ENCODE results near the gene WDFY4. TPM values are rescaled to one million over a fixed set of nuclear protein-coding genes. Genes with fewer than 3 reads are reported as not detected.

Gene WDFY4
- total RNA-seq, 1 experiment from 2014 or later, result 0.23 TPM

GRCh38 chr10:48799341-48800006 is 114.8 kb downstream of the WDFY4 start:
- ATAC-seq (no peak), DNase-seq (ENCODE audit: low read depth, low spot score) (no peak)
- ChIA-PET CTCF (no interaction called here), POLR2A (no interaction called here)
- Histone ChIP-seq H3K27ac (ENCODE audit: low read length) (no peak overlapping the region), H3K4me1 (ENCODE audit: control insufficient read depth, insufficient read depth, low read length) (no peaks in the 10 kb centered on the region), H3K27me3 (ENCODE audit: control insufficient read depth, insufficient read depth, low read length) (0 out of 2 replicates have a peak, but pooled peaks cover 4% of the 10 kb centered on the region), H3K9me3 (ENCODE audit: control insufficient read depth, insufficient read depth, low read depth, low read length) (no peaks in the 10 kb centered on the region), H3K4me3 (ENCODE audit: low read depth in 2 of 2, low read length in 2 of 2) (no peak overlapping the region), H3K36me3 (ENCODE audit: control insufficient read depth, insufficient read depth, low read length) (no peaks in the 10 kb centered on the region)
- TF ChIP-seq TCF7L2 (IDR thresholded peaks at IDR 0.05; ENCODE audit: low read depth, low read length) (no peak), SIN3A (IDR thresholded peaks at IDR 0.05; ENCODE audit: borderline replicate concordance, insufficient read depth, low read depth, low read length) (no peak), REST (IDR thresholded peaks at IDR 0.05; ENCODE audit: insufficient read depth in 1 of 2, low read depth in 2 of 2, low read length in 1 of 2) (no peak), POLR2AphosphoS5 (IDR thresholded peaks at IDR 0.05; ENCODE audit: low read depth, low read length) (no peak)
- TF ChIP-seq, protein P1, sequence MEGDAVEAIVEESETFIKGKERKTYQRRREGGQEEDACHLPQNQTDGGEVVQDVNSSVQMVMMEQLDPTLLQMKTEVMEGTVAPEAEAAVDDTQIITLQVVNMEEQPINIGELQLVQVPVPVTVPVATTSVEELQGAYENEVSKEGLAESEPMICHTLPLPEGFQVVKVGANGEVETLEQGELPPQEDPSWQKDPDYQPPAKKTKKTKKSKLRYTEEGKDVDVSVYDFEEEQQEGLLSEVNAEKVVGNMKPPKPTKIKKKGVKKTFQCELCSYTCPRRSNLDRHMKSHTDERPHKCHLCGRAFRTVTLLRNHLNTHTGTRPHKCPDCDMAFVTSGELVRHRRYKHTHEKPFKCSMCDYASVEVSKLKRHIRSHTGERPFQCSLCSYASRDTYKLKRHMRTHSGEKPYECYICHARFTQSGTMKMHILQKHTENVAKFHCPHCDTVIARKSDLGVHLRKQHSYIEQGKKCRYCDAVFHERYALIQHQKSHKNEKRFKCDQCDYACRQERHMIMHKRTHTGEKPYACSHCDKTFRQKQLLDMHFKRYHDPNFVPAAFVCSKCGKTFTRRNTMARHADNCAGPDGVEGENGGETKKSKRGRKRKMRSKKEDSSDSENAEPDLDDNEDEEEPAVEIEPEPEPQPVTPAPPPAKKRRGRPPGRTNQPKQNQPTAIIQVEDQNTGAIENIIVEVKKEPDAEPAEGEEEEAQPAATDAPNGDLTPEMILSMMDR (IDR thresholded peaks at IDR 0.05), result no peak
- in situ Hi-C loops (cut with HindIII; ENCODE audit: low pct_unique_long_range_greater_than_20kb, low sequenced_read_pairs), result no loop called here
- intact Hi-C loops (cut with micrococcal nuclease; ENCODE audit: unreplicated experiment), result no loop called here
- BruUV-seq (replicated peaks), result no TSS peak

- no TSS peak for BruUV-seq (replicated peaks)
- TF ChIP-seq SIN3A (IDR thresholded peaks at IDR 0.05; ENCODE audit: borderline replicate concordance, insufficient read depth, low read depth, low read length), result no peak
- no peak for TF ChIP-seq POLR2AphosphoS5 (IDR thresholded peaks at IDR 0.05; ENCODE audit: low read depth, low read length)
- TF ChIP-seq, protein P1 (IDR thresholded peaks at IDR 0.05), result no peak
- TF ChIP-seq TCF7L2 (IDR thresholded peaks at IDR 0.05; ENCODE audit: low read depth, low read length), result no peak
- TF ChIP-seq REST (IDR thresholded peaks at IDR 0.05; ENCODE audit: insufficient read depth in 1 of 2, low read depth in 2 of 2, low read length in 1 of 2), result no peak
- in situ Hi-C loops (cut with HindIII; ENCODE audit: low pct_unique_long_range_greater_than_20kb, low sequenced_read_pairs), result no loop called here
- DNase-seq (ENCODE audit: low read depth, low spot score) (no peak), ATAC-seq (no peak)
- ChIA-PET POLR2A (no interaction called here), CTCF (no interaction called here)
- H3K9me3 ChIP-seq (ENCODE audit: control insufficient read depth, insufficient read depth, low read depth, low read length), result no peaks in the 10 kb centered on the region
- 0 out of 2 replicates have a peak, but pooled peaks cover 2% of the 10 kb centered on the region for H3K27me3 ChIP-seq (ENCODE audit: control insufficient read depth, insufficient read depth, low read length)
- H3K4me1 ChIP-seq (ENCODE audit: control insufficient read depth, insufficient read depth, low read length), result no peaks in the 10 kb centered on the region
- H3K27ac ChIP-seq (ENCODE audit: low read length), result no peak overlapping the region
- no peaks in the 10 kb centered on the region for H3K36me3 ChIP-seq (ENCODE audit: control insufficient read depth, insufficient read depth, low read length)
- intact Hi-C loops (cut with micrococcal nuclease; ENCODE audit: unreplicated experiment), result no loop called here
- no peak overlapping the region for H3K4me3 ChIP-seq (ENCODE audit: low read depth in 2 of 2, low read length in 2 of 2)
These were observed 115.5 kb downstream of the WDFY4 start for GRCh38 chr10:48800007-48800675.
